K562 (cell line): ENCODE data around the gene CYTH1. TPM values are rescaled to one million over a fixed set of nuclear protein-coding genes. Genes with fewer than 3 reads are reported as not detected.

Source experiments
- ATAC-seq: fragments of 200-7000 bp; cut with Tn5 transposase; 3 replicates; pipeline ENCODE4 v1.9.1; 2020; ENCODE audit warnings: moderate library complexity
- BruUV-seq: library from RNA; stranded (reverse); fragments of 400-500 nt; replicated peaks from 2 replicates; lab custom pipeline; 2021; lab: Mats Ljungman, UMichigan
- CTCF ChIA-PET: fragments of 300-600 bp; formaldehyde crosslinking; extraction: SDS; loops from one replicate; lab custom pipeline; 2021; ENCODE audit warnings: low intra/inter-chr PET ratio; lab: Yijun Ruan, JAX
- POLR2A ChIA-PET: fragments of 300-600, 350-650 bp; sonication (Branson Sonifier 250); formaldehyde crosslinking; extraction: SDS; loops from one replicate; lab custom pipeline; 2021; ENCODE audit warnings: antibody characterized with exemption, inconsistent platforms; lab: Yijun Ruan, JAX
- DNase-seq, 4 experiments: peaks; one replicate each; pipeline versions ENCODE4 v3.0.0 to v3.0.0-alpha.2; 2011 to 2018; ENCODE audit warnings: low spot score in 3 of 4, mixed read lengths in 3 of 4; ENCODE audit errors: extremely low read depth in 1 of 4
- FAIRE-seq: peaks from 2 replicates; lab custom pipeline; 2011; peaks lifted over from hg19 to GRCh38; lab: Jason Lieb, UNC
- H2AFZ ChIP-seq: 2 replicates; pipeline ENCODE4 v1.6.0; 2011; ENCODE audit warnings: low read depth, low read length, control low read depth, inconsistent platforms
- H3K27ac ChIP-seq: fragments of 200-600 bp; 3 replicates; pipeline ENCODE4 v1.8.0; 2011; ENCODE audit warnings: low read depth, mild to moderate bottlenecking, control low read depth, inconsistent platforms, low read length, moderate library complexity, mixed read lengths; ENCODE audit errors: extremely low read depth
- H3K27me3 ChIP-seq, 2 experiments: fragments of 300-600 bp in 1 of 2; 2 replicates in 1 of 2; 3 replicates in 1 of 2; pipeline versions ENCODE4 v1.6.0 to v1.8.0; 2011; ENCODE audit warnings: inconsistent platforms in 2 of 2, low read length in 2 of 2, mild to moderate bottlenecking in 1 of 2, mixed read lengths in 1 of 2, moderate library complexity in 1 of 2; ENCODE audit not compliant: control insufficient read depth in 2 of 2, insufficient read depth in 2 of 2
- H3K36me3 ChIP-seq: fragments of 300-600 bp; 3 replicates; pipeline ENCODE4 v1.8.0; 2011; ENCODE audit warnings: mild to moderate bottlenecking, low read length, inconsistent platforms; ENCODE audit not compliant: control insufficient read depth, insufficient read depth
- H3K4me1 ChIP-seq, 2 experiments: fragments of 200-600 bp in 1 of 2; replicated peaks in 1 of 2; 2 replicates in 1 of 2; 3 replicates in 1 of 2; pipeline versions ENCODE4 v1.5.1 to v1.8.0; 2011; ENCODE audit warnings: inconsistent platforms in 2 of 2, low read length in 2 of 2, mild to moderate bottlenecking in 1 of 2, mixed read lengths in 1 of 2, moderate library complexity in 1 of 2; ENCODE audit not compliant: control insufficient read depth in 2 of 2, insufficient read depth in 2 of 2
- H3K4me2 ChIP-seq: 2 replicates; pipeline ENCODE4 v1.6.1; 2011; ENCODE audit warnings: low read length, control low read depth, inconsistent platforms, mixed read lengths; ENCODE audit not compliant: insufficient read depth
- H3K4me3 ChIP-seq: fragments of 200-600 bp; sonication (generic), shearing (Covaris generic); 2 replicates; pipeline ENCODE4 v1.5.1; 2016; ENCODE audit warnings: control low read depth, inconsistent platforms
- H3K79me2 ChIP-seq: fragments of 200-600 bp; 3 replicates; pipeline ENCODE4 v1.8.0; 2011; ENCODE audit warnings: low read length, inconsistent platforms; ENCODE audit not compliant: control insufficient read depth, insufficient read depth
- H3K9ac ChIP-seq, 2 experiments: 2 replicates each; pipeline versions ENCODE4 v1.6.0 to v1.6.1; 2011; ENCODE audit warnings: low read depth in 2 of 2, low read length in 2 of 2, control low read depth in 1 of 2, inconsistent platforms in 1 of 2, mild to moderate bottlenecking in 1 of 2, mixed read lengths in 1 of 2; ENCODE audit not compliant: insufficient read depth in 1 of 2
- H3K9me1 ChIP-seq: one replicate; pipeline ENCODE4 v1.6.0; 2011; ENCODE audit warnings: inconsistent platforms, mild to moderate bottlenecking, low read length, moderate library complexity; ENCODE audit not compliant: control insufficient read depth, insufficient read depth
- H3K9me3 ChIP-seq: replicated peaks from 2 replicates; pipeline ENCODE4 v1.5.1; 2011; ENCODE audit warnings: low read depth, low read length, inconsistent platforms; ENCODE audit not compliant: control insufficient read depth, insufficient read depth
- H4K20me1 ChIP-seq: replicated peaks from 2 replicates; pipeline ENCODE4 v1.6.1; 2011; ENCODE audit warnings: low read length, inconsistent platforms, mixed read lengths; ENCODE audit not compliant: control insufficient read depth, insufficient read depth
- ETV5 ChIP-seq: sonication (generic); formaldehyde crosslinking; IDR thresholded peaks from 2 replicates; pipeline ENCODE4 v1.4.0; 2020; ENCODE audit warnings: low read depth, mild to moderate bottlenecking, missing genetic modification reagents
- NBN ChIP-seq: fragments of 450-650 bp; IDR thresholded peaks from 2 replicates; pipeline ENCODE4 v1.6.1; 2016; ENCODE audit warnings: low read depth, mild to moderate bottlenecking
- NCOA2 ChIP-seq, 2 experiments: fragments of 450-650 bp; IDR thresholded peaks; 2 replicates each; pipeline ENCODE4 v1.6.1; 2018; ENCODE audit warnings: mild to moderate bottlenecking in 2 of 2, moderate library complexity in 1 of 2; ENCODE audit not compliant: partially characterized antibody in 2 of 2
- ZNF263 ChIP-seq: sonication (generic); formaldehyde crosslinking; IDR thresholded peaks from 2 replicates; pipeline ENCODE4 v1.8.0; 2022; ENCODE audit warnings: mild to moderate bottlenecking, missing genetic modification reagents, borderline replicate concordance
- WGBS: fragments of 100-300 bp; shearing (Covaris generic); methylation state at CpG from one replicate; pipeline ENCODE4 v1.1.6; 2016; ENCODE audit warnings: low coverage, mixed read lengths; ENCODE audit not compliant: insufficient coverage; ENCODE audit errors: missing lambda C conversion rate; 5-methylcytosine and 5-hydroxymethylcytosine counted together
- in situ Hi-C: fragments of 300-500 bp; cut with MboI; formaldehyde crosslinking; loops from 4 replicates; pipeline ENCODE4 v1.15.0; 2018; ENCODE audit warnings: inconsistent platforms, mixed read lengths
- intact Hi-C: fragments of 100-400 bp; cut with micrococcal nuclease; formaldehyde crosslinking; loops from 2 replicates; pipeline ENCODE4 v1.14.2; 2022
- polyA plus RNA-seq, 8 experiments: library from polyadenylated mRNA; depleted of rRNA in 4 of 8; stranded (reverse) in 5 of 8; unstranded in 3 of 8; fragments of >200 nt; fragmentation: Nextera tagmentation in 2 of 8; fragmentation: Illumina TruSeq in 1 of 8; extraction: Ambion mirVana in 2 of 8; extraction: Trizol in 1 of 8; gene quantifications; 2 replicates each; pipeline versions ENCODE4 v1.2.1 to v1.2.3, GENCODE V29; 2011 to 2014; ENCODE audit warnings: inconsistent platforms in 1 of 8, missing spikeins in 1 of 8
- total RNA-seq, 7 experiments: library from RNA; depleted of rRNA in 6 of 7; stranded (reverse); fragments of >200 nt in 6 of 7; fragmentation: Illumina TruSeq in 2 of 7; extraction: Trizol in 2 of 7; gene quantifications; 2 replicates each; pipeline versions ENCODE4 v1.2.1 to v1.2.3, GENCODE V29; 2011 to 2021; ENCODE audit warnings: low replicate concordance in 1 of 7
- TF ChIP-seq, protein P1 (sequence below): sonication (generic); IDR thresholded peaks from 2 replicates; pipeline ENCODE4 v1.6.1; 2016

CYTH1 gene
- total and polyA plus RNA-seq, 9 of the 15 experiments (the other 6 are each of a cell fraction or from before 2014, with no cell fraction given), result 0.52 to 27.7 (median 16.8) TPM

DNA sequence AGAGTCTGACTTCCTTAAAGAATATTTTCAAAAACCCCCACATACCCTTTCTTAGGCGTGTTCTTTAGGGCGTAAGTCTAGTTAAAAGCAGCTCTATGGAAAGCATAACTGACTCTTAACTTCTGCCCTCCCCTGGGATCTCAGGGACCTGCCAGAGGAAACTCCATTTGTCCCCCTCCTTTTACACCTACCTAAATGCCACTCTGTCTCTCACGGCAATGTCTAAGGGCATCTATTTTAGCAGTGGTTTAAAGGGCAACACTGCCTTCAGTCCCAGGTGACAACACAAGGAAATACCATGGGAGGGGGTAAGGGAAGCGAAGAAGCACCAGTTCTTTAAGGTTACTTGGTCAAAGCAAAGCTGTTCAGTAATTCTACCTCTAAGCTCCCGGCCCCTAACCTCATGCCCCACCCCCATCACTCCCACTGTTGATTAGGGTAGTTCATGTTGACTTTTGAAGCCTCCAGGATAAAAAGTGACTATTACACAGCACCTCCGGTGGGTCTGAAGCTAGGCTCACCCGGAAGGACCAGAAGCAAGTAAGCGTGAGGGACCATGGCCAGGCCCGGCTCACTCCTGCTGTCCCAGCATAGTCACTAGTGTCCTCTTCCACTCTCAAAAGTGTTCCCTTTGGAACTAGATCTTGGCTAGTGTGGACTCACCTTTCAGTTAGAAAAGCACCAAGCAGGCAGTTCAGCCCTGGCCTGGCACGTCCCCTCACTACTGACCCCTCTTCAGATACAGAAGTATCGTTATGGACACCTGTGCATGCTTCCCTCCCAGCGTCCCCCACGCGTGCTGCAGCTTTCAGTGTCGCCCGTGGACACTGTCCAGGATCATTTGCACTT is 47.1 kb downstream of the CYTH1 start:
- peak; percentile 48 for ATAC-seq

More for the DNA sequence above, 47.1 kb downstream of the CYTH1 start:
- DNase-seq (peak in 2 of 4 experiments; percentile 14 to 33), FAIRE-seq (no peak)
- H3K27ac ChIP-seq, result no peak overlapping the region
- peaks cover 4% of the 10 kb centered on the region for H3K9me1 ChIP-seq
- 44% methylated on average over 16 of the region's 16 CpGs for WGBS
- H3K9me3 ChIP-seq, result no peaks in the 10 kb centered on the region
- peaks cover 40% of the 10 kb centered on the region for H4K20me1 ChIP-seq
- H3K4me1 ChIP-seq, result peaks cover 20 to 28% of the 10 kb centered on the region in 2 experiments
- H3K27me3 ChIP-seq, result no peaks in the 10 kb centered on the region
- peak overlapping the region in 1 of 2 experiments; percentile 81; a peak in 1 of 4 replicates for H3K9ac ChIP-seq
- in situ Hi-C loops, result no loop called here
- no TSS peak for BruUV-seq
- H3K79me2 ChIP-seq, result peaks cover 33% of the 10 kb centered on the region
- intact Hi-C loops, result no loop called here
- no peak overlapping the region for H2AFZ ChIP-seq
- peak overlapping the region; percentile 37 for H3K4me2 ChIP-seq
- CTCF ChIA-PET, result no interaction called here
- POLR2A ChIA-PET, result interaction anchor here (1.0 to 2.2 kb wide), 3 partner anchors 10 to 26 kb away, joined by 4 to 8 read pairs (median 5); no protein-coding TSS in a partner anchor
- H3K36me3 ChIP-seq, result no peaks in the 10 kb centered on the region
- TF ChIP-seq NCOA2 (IDR thresholded peaks at IDR 0.05; ENCODE audit: partially characterized antibody in 2 of 2) (no peak), ZNF263 (0 out of 2 replicates have a peak, but pooled peaks have one; percentile 19), ETV5 (CRISPR knock-in tag) (peak; percentile 17; the same call in 1 of the 2 replicates), NBN (no peak)
- TF ChIP-seq, protein P1, sequence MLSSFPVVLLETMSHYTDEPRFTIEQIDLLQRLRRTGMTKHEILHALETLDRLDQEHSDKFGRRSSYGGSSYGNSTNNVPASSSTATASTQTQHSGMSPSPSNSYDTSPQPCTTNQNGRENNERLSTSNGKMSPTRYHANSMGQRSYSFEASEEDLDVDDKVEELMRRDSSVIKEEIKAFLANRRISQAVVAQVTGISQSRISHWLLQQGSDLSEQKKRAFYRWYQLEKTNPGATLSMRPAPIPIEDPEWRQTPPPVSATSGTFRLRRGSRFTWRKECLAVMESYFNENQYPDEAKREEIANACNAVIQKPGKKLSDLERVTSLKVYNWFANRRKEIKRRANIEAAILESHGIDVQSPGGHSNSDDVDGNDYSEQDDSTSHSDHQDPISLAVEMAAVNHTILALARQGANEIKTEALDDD, result 0 out of 2 replicates have a peak, but pooled peaks have one; percentile 49
- H3K4me3 ChIP-seq, result no peak overlapping the region
